Peyer's patch (tissue), 4 donors: ENCODE measurements around the gene GPS1. TPM values are rescaled to one million over a fixed set of nuclear protein-coding genes. Genes with fewer than 3 reads are reported as not detected.

Experiments
- DNase-seq, 3 donors: peaks; one replicate each; pipeline ENCODE4 v3.0.0-alpha.2; 2017 to 2019
- H3K27ac ChIP-seq, 4 donors: fragments of 200-600 bp; sonication (generic); one replicate each; pipeline ENCODE4 v1.5.1; 2016 to 2019
- H3K27me3 ChIP-seq, 2 donors: fragments of 200-600 bp; sonication (generic); one replicate each; pipeline ENCODE4 v1.5.1; 2019
- H3K36me3 ChIP-seq, 3 donors: fragments of 200-600 bp; sonication (generic); one replicate each; pipeline ENCODE4 v1.5.1; 2016 to 2019
- H3K4me1 ChIP-seq, 4 donors: fragments of 200-600 bp; sonication (generic); one replicate each; pipeline ENCODE4 v1.5.1; 2016 to 2019
- H3K4me3 ChIP-seq, 4 donors: fragments of 200-600 bp; sonication (generic); 1 replicate in 3 of 4; 2 replicates in 1 of 4; pipeline ENCODE4 v1.5.1; 2016 to 2019; ENCODE audit warnings: mild to moderate bottlenecking in 1 of 4
- H3K9me3 ChIP-seq, 4 donors: fragments of 200-600 bp; sonication (generic); one replicate each; pipeline ENCODE4 v1.5.1; 2016 to 2019; ENCODE audit warnings: mild to moderate bottlenecking in 1 of 4
- POLR2A ChIP-seq, 2 donors: fragments of 450-650 bp; IDR thresholded peaks; one replicate each; pipeline ENCODE4 v1.5.1; 2017; ENCODE audit warnings: antibody characterized with exemption in 2 of 2, mild to moderate bottlenecking in 2 of 2, moderate library complexity in 2 of 2
- total RNA-seq, 4 donors: library from RNA; depleted of rRNA; stranded (reverse); fragments of >200 nt; gene quantifications; one replicate each; pipeline ENCODE4 v1.1.0, GENCODE V29; 2016
- TF ChIP-seq, protein P1 (sequence below), 6 experiments: fragments of 450-650 bp in 4 of 6; fragments of 200-600 bp in 2 of 6; sonication (generic) in 1 of 6; IDR thresholded peaks; one replicate each; pipeline ENCODE4 v1.5.1; 2017 to 2019; ENCODE audit warnings: antibody characterized with exemption in 6 of 6, mild to moderate bottlenecking in 3 of 6, moderate library complexity in 1 of 6

The GPS1 gene
- total RNA-seq, 4 donors from 2014 or later: 69.2 to 138 (median 88.5) TPM

DNA sequence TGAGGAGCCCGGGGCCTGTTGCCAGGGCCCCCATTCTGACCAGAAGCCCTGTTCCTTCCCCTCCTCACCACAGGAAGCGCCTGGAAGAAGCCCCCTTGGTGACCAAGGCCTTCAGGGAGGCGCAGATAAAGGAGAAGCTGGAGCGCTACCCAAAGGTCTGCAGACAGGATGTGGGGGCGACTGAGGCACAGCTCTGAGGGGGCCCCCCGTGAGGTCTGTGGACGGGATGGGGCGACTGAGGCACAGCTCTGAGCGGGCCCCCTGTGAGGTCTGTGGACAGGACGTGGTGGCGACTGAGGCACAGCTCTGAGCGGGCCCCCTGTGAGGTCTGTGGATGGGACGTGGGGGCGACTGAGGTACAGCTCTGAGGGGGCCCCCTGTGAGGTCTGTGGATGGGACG lies 42.3 kb upstream of the GPS1 start:
- Histone ChIP-seq H3K4me1 (no peaks in the 10 kb centered on the region), H3K9me3 (no peaks in the 10 kb centered on the region), H3K27me3 (no peaks in the 10 kb centered on the region), H3K4me3 (no peak overlapping the region), H3K27ac (no peak overlapping the region), H3K36me3 (no peaks in the 10 kb centered on the region)
- DNase-seq: no peak
- TF ChIP-seq, protein P1, sequence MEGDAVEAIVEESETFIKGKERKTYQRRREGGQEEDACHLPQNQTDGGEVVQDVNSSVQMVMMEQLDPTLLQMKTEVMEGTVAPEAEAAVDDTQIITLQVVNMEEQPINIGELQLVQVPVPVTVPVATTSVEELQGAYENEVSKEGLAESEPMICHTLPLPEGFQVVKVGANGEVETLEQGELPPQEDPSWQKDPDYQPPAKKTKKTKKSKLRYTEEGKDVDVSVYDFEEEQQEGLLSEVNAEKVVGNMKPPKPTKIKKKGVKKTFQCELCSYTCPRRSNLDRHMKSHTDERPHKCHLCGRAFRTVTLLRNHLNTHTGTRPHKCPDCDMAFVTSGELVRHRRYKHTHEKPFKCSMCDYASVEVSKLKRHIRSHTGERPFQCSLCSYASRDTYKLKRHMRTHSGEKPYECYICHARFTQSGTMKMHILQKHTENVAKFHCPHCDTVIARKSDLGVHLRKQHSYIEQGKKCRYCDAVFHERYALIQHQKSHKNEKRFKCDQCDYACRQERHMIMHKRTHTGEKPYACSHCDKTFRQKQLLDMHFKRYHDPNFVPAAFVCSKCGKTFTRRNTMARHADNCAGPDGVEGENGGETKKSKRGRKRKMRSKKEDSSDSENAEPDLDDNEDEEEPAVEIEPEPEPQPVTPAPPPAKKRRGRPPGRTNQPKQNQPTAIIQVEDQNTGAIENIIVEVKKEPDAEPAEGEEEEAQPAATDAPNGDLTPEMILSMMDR (IDR thresholded peaks at IDR 0.05): no peak
- no peak for TF ChIP-seq POLR2A (IDR thresholded peaks at IDR 0.05)

DNA sequence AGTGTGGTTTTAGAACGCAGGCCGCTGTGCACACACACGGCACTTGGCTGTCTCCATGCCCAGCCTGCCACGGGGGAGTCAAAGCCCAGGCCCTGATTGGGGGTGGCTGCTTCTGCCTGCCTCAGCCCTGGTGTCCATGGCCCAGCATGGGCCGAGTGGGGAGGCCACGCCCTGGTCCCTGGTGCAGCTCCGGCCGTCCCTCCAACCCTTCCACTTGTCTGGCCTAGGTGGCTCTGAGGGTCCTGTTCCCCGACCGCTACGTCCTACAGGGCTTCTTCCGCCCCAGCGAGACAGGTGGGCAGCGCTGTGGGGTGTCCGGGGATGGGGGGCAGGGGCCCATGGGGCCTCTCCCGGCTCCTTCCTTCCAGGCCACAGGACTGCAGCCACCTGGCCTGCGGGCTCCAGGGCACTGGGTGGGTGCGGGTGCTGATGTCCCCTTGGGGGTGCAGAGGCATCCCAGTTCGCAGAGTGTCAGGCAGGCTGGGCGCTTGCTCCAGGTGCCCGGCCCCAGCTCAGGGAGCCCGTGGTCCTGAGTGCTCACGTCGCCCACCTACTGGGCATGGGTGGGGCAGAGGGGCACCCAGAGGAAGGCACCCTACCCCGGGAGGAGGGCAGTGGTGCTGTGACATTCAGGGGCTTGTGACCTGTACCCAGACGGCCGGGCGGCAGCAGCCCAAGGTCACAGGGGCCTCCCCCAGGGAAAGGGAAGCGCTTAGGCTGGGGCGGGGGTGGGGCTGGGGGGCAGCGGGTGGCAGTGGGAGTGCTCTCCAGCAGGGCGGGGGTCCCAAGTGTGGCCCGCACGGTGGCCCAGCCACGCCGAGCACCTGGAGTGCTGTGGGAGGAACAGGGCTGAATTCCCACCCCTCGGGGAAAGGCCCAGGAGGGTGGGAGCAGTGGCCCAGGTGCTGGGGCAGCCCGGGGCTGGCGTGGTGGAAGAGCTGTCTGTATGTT lies 40.8 kb upstream of the GPS1 start:
- H3K36me3 ChIP-seq: no peaks in the 10 kb centered on the region
- H3K27me3 ChIP-seq: no peaks in the 10 kb centered on the region
- no peak overlapping the region for H3K4me3 ChIP-seq
- TF ChIP-seq, protein P1 (IDR thresholded peaks at IDR 0.05): no peak
- no peak for TF ChIP-seq POLR2A (IDR thresholded peaks at IDR 0.05)
- no peaks in the 10 kb centered on the region for H3K4me1 ChIP-seq
- H3K9me3 ChIP-seq: no peaks in the 10 kb centered on the region
- DNase-seq: no peak
- H3K27ac ChIP-seq: no peak overlapping the region

DNA sequence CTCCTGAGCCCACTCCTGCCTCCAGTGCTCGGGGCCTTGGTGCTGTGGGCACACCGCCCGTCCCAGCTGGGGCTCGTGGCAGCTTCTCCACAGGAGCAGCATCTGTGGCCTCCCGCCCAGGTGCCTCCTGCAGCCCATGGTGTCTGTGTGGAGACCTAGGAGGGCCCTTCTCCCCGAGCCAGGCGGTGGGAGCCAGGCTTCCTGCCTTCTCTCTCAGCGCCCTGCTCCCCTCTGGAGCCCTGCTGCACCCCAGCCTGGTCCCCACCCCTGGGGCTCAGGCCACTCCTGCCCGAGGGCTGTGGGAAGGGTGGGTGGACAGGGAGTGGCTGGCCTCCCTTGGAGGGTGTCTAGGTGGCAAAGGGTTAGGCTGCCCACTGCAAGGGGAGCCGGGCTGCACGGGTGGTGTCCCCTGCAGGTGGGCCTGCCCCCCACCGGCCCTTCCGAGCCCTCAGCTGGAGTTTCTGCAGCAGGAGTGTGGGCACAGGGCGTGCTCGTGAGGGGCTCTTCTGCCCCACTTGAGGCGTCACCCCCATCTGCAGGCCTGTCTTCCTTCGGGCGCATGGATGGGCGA lies 40.0 kb upstream of the GPS1 start:
- TF ChIP-seq, protein P1 (IDR thresholded peaks at IDR 0.05): no peak
- TF ChIP-seq POLR2A (IDR thresholded peaks at IDR 0.05): no peak

DNA sequence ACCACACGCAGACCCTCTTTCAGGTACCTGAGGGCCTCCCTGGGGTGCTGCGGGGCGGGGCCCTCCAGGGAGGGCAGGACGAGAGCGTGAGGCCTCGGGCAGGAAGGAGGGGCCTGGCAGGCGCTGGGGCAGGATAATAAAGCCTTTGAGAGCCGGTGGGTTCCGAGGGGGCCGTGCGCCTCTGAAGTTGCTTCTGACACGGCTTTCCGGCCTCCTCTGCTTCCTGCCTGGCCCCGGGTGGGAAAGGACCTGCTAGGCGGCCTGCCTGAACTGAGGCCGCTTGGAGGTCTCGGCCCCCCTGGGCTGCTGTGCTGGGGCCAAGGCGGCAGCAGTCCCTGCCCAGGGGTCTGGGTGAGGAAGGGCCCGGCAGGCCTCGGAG lies 39.4 kb upstream of the GPS1 start:
- Histone ChIP-seq H3K27me3 (no peaks in the 10 kb centered on the region), H3K4me1 (no peaks in the 10 kb centered on the region), H3K4me3 (no peak overlapping the region), H3K36me3 (no peaks in the 10 kb centered on the region), H3K27ac (peak overlapping the region in 1 of 4 donors; percentile 54), H3K9me3 (no peaks in the 10 kb centered on the region)
- TF ChIP-seq, protein P1 (IDR thresholded peaks at IDR 0.05): no peak
- TF ChIP-seq POLR2A (IDR thresholded peaks at IDR 0.05): no peak
- DNase-seq: no peak

More for the DNA sequence above, 40.0 kb upstream of the GPS1 start:
- no peak for DNase-seq
- no peaks in the 10 kb centered on the region for H3K36me3 ChIP-seq
- no peaks in the 10 kb centered on the region for H3K9me3 ChIP-seq
- H3K27ac ChIP-seq: no peak overlapping the region
- H3K4me3 ChIP-seq: no peak overlapping the region
- no peaks in the 10 kb centered on the region for H3K4me1 ChIP-seq
- no peaks in the 10 kb centered on the region for H3K27me3 ChIP-seq

DNA sequence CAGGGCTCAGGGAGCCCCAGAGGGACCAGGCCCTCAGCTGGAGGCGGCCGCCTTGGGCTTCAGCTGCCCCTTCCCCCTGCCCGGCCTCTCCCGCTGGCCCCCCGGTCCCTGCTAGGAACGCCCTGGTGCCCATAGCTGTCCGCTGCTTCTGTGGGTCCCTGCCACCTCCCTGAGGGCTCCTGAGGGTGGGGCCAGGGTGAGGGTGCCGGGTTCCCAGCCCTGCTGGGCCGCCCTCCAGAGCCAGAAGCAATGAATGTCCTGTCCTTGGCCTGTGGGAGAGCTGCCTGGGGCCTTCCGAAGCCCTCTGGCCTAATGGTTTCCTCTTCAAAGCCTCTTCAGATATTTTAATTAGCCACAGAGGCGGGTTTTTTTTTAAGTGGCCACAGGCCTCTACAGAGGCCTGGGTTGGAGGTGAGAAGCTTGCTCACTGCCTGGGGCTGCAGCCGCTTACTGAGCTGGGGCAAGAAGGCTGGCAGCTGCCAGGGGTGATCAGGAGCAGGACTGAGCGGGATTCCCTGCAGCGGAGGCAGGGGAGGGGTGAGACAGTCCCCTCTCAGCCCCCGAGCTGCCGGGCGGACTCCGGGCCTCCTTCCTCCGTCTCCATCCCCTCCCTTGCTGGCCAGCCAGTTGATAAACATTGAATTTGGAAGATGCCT lies 38.9 kb upstream of the GPS1 start:
- Histone ChIP-seq H3K9me3 (no peaks in the 10 kb centered on the region), H3K27ac (peak overlapping the region in 2 of 4 donors; percentile 43 to 54), H3K4me3 (no peak overlapping the region), H3K4me1 (no peaks in the 10 kb centered on the region), H3K36me3 (peaks cover 0 to 3% (median 0%) of the 10 kb centered on the region in 3 donors), H3K27me3 (no peaks in the 10 kb centered on the region)
- no peak for TF ChIP-seq POLR2A (IDR thresholded peaks at IDR 0.05)
- TF ChIP-seq, protein P1 (IDR thresholded peaks at IDR 0.05): no peak
- DNase-seq: no peak
